ENCODE results near the gene KRT33B.
A peak's percentile ranks its signal among the peaks of the same experiment; 100 is the strongest.
"Not testable (repeated sequence)": the region's sequence is repeated elsewhere in the genome, so short reads cannot be mapped to it uniquely, and the experiment has no call there.

The KRT33B gene

DNA sequence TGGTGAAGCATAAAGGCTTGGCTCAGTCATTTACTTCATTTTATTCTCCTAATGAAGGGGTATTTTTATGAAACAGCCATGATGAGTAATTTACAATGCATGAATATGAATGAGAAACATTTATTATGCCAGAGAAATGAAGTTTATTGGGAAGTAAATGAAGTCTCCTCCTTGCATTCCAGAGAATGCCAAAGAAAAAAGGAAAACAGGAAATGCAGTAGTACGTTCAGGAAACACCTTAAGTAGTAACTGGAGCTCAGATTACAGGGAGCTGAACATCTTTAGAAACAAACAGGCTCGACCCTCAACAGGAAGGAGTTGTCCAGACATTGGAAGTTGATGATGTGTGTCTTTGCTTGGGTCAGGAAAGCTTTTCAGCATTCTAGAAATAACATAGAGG, 7.9 kb upstream of the KRT33B start:
- Mint-ChIP-seq H3K27me3 (peaks cover 32% of the 10 kb centered on the region), H3K36me3 (no peaks in the 10 kb centered on the region), H3K4me1 (no peaks in the 10 kb centered on the region), H3K9me3 (peaks cover 8% of the 10 kb centered on the region), H3K27ac (no peak overlapping the region), H3K4me3 (no peak overlapping the region)
- ATAC-seq, result no peak

DNA sequence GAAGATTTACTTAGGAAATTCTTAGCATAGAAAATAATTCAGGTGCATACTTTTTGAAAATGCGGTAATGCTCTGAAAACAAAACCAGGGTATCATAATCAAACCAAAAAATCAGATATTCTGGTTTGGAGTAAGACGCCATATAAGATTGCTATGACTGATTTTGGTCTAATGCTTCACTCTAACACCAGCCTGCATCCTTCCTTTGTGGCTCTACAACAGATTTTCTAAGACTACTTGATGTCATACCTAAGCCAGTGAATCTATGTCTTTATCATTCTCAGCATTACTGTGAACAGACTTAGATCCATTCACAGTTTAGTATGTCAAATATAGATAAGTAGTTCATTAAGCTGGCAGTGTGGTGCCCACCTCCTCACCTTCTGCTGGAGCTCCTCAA, 590 bp downstream of the KRT33B start:
- Mint-ChIP-seq H3K4me1 (peaks cover 6% of the 10 kb centered on the region), H3K9me3 (no peaks in the 10 kb centered on the region), H3K36me3 (no peaks in the 10 kb centered on the region), H3K4me3 (no peak overlapping the region), H3K27ac (no peak overlapping the region), H3K27me3 (peaks cover 11% of the 10 kb centered on the region)
- no peak for ATAC-seq

DNA sequence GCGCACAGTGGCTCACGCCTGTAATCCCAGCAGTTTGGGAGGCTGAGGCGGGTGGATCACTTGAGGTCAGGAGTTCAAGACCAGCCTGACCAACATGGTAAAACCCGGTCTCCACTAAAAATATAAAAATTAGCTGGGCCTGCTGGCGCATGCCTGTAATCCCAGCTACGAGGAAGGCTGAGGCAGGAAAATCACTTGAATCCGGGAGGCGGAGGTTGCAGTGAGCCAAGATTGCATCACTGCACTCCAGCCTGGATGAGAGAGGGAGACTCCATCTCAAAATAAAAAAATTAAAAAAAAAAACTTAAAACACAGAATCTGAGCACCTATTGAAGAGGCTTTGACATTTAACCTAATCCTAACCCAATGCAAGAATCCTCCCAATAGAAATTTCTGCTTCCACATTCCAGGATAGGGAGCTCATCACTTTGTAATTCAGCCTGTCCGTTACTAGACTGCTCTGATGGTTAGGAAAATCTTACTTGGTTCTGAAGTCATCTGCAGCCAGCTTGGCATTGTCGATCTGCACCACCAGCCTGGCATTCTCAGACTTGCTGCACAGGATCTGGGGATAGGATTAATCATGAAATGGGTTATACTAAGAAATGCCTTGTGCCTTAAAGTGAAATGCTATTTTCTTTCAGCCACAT, 2.1 kb downstream of the KRT33B start:
- H3K4me1 Mint-ChIP-seq, result peaks cover 6% of the 10 kb centered on the region
- H3K9me3 Mint-ChIP-seq, result no peaks in the 10 kb centered on the region
- H3K36me3 Mint-ChIP-seq, result no peaks in the 10 kb centered on the region
- no peak overlapping the region for H3K27ac Mint-ChIP-seq
- no peak for ATAC-seq
- H3K27me3 Mint-ChIP-seq, result peaks cover 10% of the 10 kb centered on the region
- no peak overlapping the region for H3K4me3 Mint-ChIP-seq

DNA sequence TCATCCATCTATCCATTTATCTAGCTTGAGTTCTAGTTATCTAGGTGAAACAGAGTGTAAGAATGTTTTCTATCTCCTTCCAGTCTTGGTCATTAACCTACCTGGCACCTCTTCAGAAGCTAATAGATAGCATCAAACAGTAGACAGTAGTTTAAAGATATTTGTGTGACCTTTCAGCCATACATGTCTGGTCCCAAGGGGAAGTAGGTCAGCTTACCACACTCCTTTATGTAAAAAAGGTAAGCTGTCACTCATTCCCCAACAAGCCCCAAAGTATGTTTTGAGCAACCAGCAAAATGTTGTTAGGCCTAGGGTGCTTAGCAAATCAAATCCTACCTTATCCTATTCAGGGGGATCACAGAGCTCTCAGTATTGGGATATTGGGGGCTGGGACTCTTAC, 3.5 kb downstream of the KRT33B start:
- peak; percentile 40 for ATAC-seq
- Mint-ChIP-seq H3K9me3 (no peaks in the 10 kb centered on the region), H3K36me3 (no peaks in the 10 kb centered on the region), H3K4me1 (peaks cover 6% of the 10 kb centered on the region), H3K27ac (no peak overlapping the region), H3K27me3 (peaks cover 21% of the 10 kb centered on the region), H3K4me3 (no peak overlapping the region)

DNA sequence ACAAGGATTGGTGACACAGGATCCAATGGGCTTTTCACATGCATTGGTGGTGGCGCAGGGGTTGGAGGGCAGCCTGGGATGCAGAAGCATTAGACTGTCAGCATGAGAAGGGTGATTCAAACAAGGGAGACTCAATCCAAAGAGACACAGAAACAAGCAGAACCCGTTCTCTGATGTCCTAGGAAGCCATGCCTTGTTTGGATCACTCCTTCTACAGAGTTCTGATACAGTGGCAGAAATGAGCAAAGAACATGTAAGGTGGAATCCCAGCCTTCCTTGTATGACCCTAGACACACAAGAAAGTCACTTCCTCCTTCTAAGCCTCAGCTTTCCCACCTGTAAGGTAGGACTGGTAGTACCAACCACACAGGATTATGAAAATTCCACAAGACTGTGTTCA, 5.7 kb downstream of the KRT33B start:
- H3K27ac Mint-ChIP-seq, result no peak overlapping the region
- H3K4me3 Mint-ChIP-seq, result no peak overlapping the region
- peaks cover 21% of the 10 kb centered on the region for H3K27me3 Mint-ChIP-seq
- H3K36me3 Mint-ChIP-seq, result no peaks in the 10 kb centered on the region
- no peaks in the 10 kb centered on the region for H3K9me3 Mint-ChIP-seq
- ATAC-seq, result no peak
- peaks cover 6% of the 10 kb centered on the region for H3K4me1 Mint-ChIP-seq

DNA sequence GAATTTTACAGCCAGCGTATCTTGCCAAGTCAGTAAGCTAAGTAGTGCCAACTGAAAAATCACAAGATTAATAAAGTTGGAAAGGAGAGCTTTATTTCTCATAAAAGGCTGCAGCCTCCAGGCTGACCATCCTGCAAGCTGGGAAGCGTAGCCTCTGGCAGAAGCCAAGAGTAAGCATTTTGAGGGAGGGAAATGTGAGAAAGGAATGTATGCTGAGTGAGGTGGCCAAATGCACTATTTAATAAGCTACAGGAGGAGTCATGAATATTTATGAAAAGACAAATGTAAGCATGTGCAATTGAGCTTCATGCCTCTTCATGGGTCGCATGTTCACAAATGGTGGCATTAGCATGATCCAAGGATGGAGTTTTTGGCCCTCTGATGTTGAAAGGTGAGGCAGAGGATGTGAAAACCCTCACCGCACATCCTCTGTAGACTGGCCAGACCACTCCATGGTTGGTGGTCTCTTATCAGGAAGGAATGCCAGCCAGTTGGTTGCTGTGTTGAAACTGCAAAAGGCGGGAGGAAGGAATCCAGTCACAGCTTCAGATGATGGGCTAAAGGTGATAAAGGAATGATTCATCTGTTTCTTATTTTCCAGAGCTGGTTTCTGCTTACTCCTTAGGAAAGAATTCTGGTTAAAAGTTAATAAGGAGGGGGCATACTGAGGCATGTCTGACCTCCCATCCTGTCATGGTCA, 9.2 kb downstream of the KRT33B start:
- Mint-ChIP-seq H3K27ac (no peak overlapping the region), H3K9me3 (peaks cover 3% of the 10 kb centered on the region), H3K36me3 (no peaks in the 10 kb centered on the region), H3K27me3 (peaks cover 35% of the 10 kb centered on the region), H3K4me1 (no peaks in the 10 kb centered on the region), H3K4me3 (no peak overlapping the region)
- no peak for ATAC-seq

DNA sequence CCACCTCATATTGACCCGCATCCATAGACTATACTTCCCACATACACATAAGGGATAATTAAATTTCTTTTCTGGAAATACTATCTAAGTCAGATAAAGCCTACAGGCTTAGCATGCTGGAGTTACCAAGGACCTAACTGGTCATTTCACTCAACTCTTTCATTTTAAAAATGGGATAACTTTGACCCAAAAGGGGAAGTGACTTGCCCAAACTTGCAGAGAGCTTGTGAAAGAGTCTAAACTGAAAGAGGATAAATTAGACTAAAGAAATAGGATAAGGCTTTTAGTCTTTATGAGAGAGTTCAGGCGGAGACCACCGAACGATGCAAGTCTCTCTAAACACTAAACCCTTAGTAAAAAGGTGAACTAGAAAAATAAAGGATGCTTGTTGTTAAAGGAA, 15.1 kb downstream of the KRT33B start:
- Mint-ChIP-seq H3K27ac (no peak overlapping the region), H3K4me1 (no peaks in the 10 kb centered on the region), H3K27me3 (peaks cover 30% of the 10 kb centered on the region), H3K36me3 (no peaks in the 10 kb centered on the region), H3K9me3 (peaks cover 3% of the 10 kb centered on the region), H3K4me3 (no peak overlapping the region)
- no peak for ATAC-seq

DNA sequence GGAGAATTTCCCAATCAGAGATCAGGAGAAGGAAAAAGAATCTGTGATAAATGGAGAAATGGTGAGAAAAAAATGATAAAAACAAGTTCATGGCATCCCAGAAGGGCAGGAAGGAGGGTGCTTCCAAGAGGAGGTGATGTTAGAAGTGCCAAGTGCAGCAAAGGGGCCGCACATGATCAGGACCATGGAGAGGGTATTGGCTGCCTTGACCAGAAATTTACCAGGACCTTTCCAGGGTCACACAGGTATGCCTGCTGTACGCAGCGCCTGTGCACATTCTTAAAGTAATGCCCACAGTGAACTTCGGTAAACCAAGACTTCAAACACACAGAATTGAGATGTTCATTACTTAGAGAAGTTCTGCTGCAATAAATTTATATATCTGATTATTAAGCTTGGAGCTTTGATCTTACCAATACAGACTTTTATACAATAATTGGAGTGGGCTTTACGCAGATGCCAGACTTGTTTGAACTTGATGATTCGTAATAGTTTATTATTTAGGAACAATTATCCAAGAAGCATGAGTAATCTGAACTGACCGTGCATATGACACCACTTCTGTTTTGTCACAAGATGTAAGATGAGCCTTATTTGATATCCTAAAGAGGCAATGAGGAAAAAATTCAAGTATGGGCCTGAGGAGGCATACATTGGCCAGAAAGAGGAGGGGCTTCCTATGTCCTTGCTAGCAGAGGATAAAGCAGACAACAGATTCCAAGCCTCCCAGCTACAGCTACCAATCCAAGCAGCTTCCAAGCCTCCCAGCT, 16.8 kb downstream of the KRT33B start:
- no peak overlapping the region for H3K27ac Mint-ChIP-seq
- H3K27me3 Mint-ChIP-seq, result peaks cover 29% of the 10 kb centered on the region
- ATAC-seq, result no peak
- H3K4me3 Mint-ChIP-seq, result no peak overlapping the region
- no peaks in the 10 kb centered on the region for H3K4me1 Mint-ChIP-seq
- H3K9me3 Mint-ChIP-seq, result peaks cover 3% of the 10 kb centered on the region
- H3K36me3 Mint-ChIP-seq, result no peaks in the 10 kb centered on the region

DNA sequence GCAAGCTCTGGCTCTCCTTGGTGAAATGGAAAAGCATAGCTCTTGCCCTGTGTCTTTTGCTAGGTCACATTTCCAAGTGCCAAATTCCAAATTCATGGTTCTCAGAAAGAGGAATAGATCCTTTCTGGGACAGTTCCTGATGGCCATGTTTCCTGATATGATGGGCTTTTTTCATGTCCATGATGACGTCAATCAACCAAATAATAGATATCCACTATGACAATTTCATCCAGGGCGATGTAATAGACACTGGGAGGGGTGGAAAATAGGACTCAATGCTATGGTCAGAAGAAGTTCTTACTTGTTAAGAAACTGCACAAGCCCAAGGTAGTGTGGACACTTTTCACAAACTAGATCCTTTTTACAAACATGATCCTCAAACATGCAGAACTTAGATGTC, 18.4 kb downstream of the KRT33B start:
- H3K36me3 Mint-ChIP-seq, result no peaks in the 10 kb centered on the region
- peaks cover 16% of the 10 kb centered on the region for H3K27me3 Mint-ChIP-seq
- no peak for ATAC-seq
- no peaks in the 10 kb centered on the region for H3K9me3 Mint-ChIP-seq
- no peak overlapping the region for H3K4me3 Mint-ChIP-seq
- H3K27ac Mint-ChIP-seq, result no peak overlapping the region
- H3K4me1 Mint-ChIP-seq, result no peaks in the 10 kb centered on the region

DNA sequence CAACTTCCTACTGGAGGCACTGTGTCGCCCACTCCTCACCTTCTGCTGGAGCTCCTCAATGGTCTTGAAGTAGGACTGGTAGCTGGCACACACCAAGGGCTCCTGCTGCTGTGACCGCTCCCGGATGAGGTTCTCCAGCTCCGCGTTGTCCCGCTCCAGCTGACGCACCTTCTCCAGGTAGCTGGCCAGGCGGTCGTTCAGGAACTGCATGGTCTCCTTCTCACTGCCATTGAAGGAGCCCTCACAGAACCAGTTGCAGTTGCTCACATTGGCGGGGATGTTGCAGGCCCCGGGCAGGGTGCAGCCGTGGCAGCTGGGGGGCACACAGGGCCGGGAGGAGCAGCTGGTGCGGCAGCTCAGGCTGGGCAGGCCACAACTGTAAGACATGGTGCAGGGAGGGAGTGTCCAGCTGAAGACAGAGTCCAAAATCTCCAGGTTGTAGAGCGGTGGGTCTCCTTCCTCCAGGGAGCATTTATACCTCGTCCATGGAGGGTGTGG, 19.2 kb downstream of the KRT33B start, which contains the start of gene KRT33A:
Gene KRT33A (minus strand): TSS at position 448 of the 498 bp plus-strand sequence. CDS start 61 bp downstream, at position 387.
- H3K36me3 Mint-ChIP-seq, H3K4me1 Mint-ChIP-seq, H3K27ac Mint-ChIP-seq, H3K4me3 Mint-ChIP-seq, ATAC-seq, H3K9me3 Mint-ChIP-seq: not testable (repeated sequence)
- peaks cover 16% of the 10 kb centered on the region for H3K27me3 Mint-ChIP-seq

DNA sequence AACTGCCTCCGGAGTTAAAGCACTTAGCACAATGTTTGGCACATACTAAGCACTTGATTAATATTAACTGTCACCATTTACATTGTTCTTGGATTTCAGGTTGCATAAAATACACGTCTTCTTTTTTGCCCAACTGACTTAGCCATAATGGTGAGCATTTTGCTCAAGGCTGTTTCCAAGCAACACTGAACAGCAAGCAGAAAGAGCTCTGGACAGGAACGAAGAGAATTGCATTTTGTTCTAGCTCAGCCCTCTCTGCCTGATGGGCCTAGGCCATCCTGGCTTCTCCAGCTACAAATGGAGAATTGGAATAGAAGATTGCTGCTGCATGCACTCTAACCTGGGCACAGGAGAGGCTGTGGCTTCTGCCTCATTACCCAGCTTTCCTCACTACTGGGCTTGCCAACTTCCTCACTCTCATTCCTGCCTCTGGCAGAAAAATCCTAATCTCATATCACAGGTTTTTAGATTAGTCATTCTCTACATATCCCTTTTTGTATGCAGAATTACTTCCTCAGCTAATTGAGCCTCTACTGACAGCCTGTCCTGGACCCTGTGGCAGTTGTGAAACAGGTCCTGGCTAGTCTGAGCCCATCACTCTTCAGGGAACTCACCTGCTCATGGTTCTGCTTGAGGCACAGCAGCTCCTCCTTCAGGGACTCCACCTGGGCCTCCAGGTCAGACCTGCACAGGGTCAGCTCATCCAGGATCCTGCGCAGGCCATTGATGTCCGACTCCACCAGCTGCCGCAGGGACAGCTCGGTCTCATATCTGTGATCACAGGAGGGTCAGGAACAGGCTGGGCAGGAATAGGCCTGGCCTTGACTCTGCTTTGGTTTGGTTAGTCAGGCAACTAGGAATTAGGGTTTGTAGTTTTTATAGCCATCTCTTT, 21.5 kb downstream of the KRT33B start:
- Mint-ChIP-seq H3K27ac (no peak overlapping the region), H3K36me3 (no peaks in the 10 kb centered on the region), H3K9me3 (peaks cover 2% of the 10 kb centered on the region), H3K4me1 (no peaks in the 10 kb centered on the region), H3K27me3 (peaks cover 16% of the 10 kb centered on the region), H3K4me3 (no peak overlapping the region)
- no peak for ATAC-seq

DNA sequence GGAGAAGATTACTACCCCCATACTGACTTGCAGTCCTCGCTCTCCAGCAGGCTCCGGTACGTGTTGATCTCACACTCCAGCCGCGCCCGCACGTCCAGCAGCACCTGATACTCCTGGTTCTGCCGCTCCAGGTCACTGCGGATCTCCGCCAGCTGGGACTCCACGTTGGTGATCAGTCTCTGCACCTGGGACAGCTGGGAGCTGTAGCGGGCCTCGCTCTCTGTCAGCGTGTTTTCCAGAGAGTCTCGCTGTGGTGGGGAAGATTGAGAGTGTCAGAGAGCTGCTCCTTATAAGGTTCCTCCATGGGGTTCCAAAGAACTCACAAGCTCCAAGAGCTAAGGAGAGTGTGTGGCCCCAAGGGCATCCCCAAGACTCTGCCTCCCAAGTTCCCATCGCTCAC, 23.2 kb downstream of the KRT33B start:
- H3K4me3 Mint-ChIP-seq, H3K27ac Mint-ChIP-seq, H3K27me3 Mint-ChIP-seq, H3K36me3 Mint-ChIP-seq, H3K4me1 Mint-ChIP-seq, ATAC-seq, H3K9me3 Mint-ChIP-seq: not testable (repeated sequence)

DNA sequence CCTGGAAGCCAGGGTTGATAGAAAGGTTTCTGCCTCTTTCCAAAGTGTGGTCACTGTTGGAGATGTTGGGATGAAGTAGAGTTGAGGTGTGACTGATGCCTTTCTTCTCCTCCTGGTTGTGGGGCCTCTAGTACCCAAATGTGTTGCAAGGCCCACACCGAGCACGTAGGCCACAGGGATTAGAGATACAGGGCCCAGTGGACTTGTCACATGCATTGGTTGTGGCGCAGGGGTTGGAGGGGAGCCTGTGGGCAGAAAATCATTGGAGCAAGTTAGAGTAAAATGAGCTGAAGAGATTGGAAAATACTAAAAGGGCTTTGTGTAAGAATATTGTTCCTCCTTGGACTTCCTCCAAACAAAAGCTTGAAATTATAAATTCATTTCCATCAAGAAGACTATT, 23.6 kb downstream of the KRT33B start:
- Mint-ChIP-seq H3K9me3 (peaks cover 4% of the 10 kb centered on the region), H3K4me3 (no peak overlapping the region), H3K27me3 (no peaks in the 10 kb centered on the region), H3K36me3 (no peaks in the 10 kb centered on the region), H3K27ac (no peak overlapping the region), H3K4me1 (peaks cover 2% of the 10 kb centered on the region)
- ATAC-seq, result no peak

DNA sequence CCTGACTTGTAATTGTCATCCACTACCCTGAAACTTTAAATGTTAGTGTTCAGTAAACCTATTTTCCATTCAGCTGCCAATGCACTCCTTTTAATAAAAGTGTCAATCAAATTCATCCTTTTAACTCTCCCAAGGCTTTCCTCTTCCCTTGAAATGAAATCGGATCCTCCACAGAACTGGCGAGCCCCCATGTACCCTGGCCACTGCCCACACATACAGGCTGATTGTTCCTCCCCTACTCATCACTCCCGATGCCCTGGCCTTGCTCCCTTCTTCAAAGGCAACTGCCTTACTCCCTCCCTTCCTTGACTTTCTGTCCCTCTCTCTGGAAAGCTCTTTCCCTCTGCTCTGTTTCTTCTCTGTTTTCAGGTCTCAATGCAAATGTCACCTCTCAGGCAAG, 26.6 kb downstream of the KRT33B start:
- Mint-ChIP-seq H3K4me3 (no peak overlapping the region), H3K36me3 (no peaks in the 10 kb centered on the region), H3K27ac (no peak overlapping the region), H3K9me3 (peaks cover 4% of the 10 kb centered on the region), H3K4me1 (peaks cover 22% of the 10 kb centered on the region), H3K27me3 (no peaks in the 10 kb centered on the region)
- no peak for ATAC-seq

Data from stimulated activated memory B cell treated with anti-CD40 and anti-IgM and Interleukin-4, amounts not matched to agents 10 μg/mL and 1 μg/mL and 100 μg/mL, for 72 hours (primary cell).